Suppressor macrophage (primary cell): ENCODE results near the gene ID3.

Experiments used
- DNase-seq, 4 experiments: peaks; one replicate each; pipeline ENCODE4 v3.0.0-alpha.2; 2020 to 2022

ID3 gene

DNA sequence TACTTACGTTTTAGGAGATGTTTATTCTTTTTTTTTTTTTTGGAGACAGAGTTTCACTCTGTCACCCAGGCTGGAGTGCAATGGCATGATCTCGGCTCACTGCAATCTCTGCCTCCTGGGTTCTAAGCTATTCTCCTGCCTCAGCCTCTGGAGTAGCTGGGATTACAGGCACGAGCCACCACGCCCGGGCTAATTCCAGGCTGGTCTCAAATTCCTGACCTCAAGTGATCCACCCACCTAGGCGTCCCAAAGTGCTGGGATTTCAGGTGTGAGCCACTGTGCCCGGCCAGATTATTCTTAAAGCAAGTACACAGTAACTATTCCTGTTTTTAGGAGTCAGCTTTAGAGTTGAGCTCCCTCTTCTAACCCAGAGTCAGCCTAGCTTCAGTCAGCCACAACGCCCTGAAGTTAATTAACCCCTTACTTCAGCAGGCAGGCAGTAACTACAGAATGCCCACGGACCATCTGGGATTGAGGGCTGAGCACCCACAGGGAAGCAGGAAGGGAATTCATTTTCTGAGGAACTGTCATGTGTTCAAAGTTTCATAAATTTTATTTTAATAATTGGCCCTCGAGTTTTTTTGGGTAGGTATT, 5.3 kb upstream of the ID3 start:
- DNase-seq = no peak

DNA sequence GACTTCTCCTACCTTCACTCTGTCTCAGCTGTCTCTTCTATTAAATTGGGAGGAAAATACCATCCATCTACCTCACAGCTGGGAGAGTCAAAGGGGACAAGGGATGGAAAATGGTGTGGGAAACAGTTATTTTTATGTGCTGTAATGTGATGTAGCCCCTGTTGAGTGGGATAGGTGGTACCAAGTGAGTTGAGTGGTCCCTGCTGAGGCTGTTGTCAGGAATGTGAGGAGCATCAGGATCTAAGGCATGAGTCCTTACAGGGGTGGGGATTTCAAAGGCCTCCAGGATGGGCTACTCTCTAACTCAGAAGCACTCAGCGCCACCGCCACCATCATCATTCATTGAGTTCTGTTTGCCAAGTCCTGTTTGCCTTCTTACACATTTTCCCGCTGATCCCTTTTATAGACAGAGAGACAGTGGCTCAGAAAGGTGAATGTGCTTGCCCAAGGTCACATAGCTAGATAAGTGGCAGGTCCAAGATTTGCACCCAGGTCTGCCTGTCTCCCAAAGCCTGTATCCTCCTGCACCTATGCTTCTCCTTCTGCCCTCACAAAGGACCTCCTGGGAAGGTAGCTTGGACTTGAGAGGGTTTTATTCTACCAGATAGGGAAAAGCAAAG, 4.6 kb upstream of the ID3 start:
- no peak for DNase-seq

DNA sequence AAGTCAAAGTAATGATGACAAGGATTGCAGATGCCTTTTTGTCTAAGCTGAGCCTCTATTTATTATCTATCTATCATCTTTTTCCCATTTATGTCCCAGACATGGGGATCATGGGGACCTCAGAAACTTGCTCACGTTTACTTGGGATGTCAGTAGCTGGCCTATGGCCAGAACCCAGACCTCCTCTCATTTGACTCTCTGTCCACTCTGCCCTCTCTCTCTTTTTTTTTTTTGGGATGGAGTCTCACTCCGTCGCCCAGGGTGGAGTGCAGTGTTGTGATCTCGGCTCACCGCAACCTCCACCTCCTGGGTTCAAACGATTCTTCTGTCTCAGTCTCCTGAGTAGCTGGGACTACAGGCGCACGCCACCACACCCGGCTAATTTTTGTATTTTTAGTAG, 3.7 kb upstream of the ID3 start:
- DNase-seq = no peak

DNA sequence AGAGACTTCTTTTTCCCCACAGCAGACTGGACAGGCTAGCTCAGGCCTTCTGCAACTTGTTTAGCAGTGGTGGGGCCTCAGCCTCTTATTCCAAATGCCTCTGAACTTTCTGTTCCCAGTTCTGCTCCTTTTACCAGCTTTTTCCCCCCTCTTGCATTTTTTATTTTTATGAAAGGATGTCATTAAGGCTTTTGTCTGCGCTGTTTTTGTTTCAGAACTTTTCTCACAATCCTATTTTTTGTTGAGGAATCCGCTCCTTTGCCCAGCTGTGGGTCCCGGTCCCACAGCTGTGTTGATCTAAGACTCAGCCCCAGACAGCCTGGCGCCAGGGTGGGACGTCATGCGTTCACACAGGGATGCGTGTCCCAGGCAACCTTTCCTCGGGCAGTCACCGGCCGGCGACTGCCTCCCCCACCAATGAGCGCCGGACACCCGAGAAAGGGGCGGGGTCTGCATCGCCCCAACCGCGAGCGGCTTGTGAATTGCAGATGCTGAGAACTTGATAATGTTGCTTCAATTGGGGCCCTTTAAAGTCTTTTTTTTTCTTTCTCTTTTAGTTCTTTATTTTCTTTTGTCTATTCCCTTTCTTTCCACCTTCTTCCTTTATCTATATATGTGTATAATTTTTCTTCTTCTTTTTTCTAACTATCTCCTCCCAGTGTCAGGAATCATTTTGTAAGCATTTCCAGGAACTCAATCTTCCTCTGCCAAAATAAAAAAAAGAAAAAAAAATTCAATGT, 3.0 kb upstream of the ID3 start:
- peak; percentile 82 to 91 (median 90) for DNase-seq

DNA sequence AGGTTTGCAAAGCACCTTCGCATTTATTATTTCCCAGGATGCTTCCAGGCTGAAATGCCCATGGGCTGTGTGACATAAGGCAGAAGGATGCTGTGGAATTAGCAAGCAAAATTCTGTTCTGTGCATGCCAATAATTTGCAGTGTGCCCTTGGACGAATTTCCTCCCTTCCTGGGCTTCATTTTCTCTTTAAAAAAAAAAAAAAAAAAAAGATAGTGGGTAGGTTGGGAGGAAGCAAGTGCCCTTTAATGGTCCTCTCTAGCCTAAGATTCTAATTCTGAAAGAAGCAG, 2.5 kb upstream of the ID3 start:
- no peak for DNase-seq

DNA sequence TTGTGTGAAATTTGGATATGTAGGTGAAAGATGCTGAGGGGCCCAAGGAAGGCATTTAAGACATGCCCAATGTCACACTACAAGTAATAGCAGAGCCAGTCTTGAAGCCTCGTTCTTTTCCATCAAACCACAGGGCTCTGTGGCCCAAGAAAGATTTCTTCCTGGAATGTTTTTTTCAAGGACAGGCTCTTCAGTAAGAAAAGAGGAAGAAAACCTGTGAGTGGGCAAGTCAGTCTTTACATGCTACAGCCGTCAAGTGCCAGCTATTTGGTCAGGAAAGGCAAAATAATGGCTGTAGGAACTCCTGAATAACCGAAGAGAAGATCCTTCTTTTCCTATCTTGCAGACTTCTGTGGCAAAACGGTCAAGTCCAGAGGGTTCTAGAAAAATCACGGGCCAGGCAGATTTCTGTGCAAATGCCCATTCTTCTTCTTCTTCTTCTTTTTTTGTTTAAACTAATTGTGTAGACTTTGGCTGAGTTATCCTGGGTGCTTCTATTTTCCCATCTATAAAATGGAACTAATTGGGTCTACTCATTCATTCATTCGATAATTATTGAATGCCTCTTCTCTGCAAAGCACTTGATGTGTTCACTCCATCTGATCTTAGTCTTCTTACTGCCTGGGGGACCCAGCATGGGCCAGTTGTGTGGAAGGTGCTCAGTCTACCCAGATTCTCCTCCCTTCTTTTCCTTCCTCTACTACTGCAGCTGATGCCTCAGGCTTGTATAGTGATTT, 1.9 kb upstream of the ID3 start:
- DNase-seq = peak; percentile 52 to 73 (median 66)

DNA sequence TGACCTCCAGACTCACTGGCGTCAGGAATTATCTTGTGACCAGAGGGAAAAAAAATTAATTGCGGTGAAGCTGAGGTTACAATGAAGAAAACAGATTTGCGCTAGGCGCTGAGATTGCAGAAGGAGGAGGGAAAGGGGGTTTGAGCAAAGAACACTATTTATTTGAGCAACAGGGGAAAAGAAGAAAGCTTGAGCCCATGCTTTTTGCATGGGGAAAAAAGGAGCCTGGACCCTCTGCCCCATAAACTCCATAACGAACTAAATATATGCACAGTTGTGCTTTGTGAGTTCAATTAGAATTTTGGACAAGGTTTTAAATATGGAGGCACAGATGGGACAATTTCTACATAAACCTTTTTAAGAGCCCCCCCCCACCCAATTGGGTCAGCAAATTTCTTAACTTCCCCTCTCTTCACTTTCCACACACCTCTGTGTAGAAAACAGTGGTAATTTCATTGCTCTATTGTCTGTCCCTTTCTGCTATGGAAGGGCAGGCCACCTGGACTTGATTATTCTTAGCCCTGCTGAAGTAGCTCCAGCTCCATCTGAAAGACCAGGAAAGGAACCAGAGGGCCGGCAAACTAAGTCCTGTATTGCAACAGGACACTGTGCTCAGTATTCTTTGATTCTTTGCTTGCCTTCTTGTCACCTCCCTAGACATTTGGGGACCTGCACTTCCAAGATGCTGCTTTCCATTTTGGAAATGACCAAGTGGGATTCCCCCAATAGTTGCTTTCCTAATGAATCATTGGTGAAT, 862 bp upstream of the ID3 start:
- peak; percentile 81 to 92 (median 87) for DNase-seq

DNA sequence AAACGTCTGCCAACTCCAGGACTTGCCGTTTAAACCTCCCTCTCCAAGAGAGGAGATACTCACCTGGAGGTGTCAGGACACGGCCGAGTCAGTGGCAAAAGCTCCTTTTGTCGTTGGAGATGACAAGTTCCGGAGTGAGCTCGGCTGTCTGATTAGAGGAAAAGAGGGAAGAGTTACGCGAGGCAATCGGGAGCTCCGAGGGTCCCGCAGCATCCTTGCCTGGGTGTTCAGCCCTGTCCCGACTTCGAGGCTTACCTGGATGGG, 497 bp downstream of the ID3 start:
- DNase-seq = peak in 2 of 4 experiments; percentile 13 to 32

DNA sequence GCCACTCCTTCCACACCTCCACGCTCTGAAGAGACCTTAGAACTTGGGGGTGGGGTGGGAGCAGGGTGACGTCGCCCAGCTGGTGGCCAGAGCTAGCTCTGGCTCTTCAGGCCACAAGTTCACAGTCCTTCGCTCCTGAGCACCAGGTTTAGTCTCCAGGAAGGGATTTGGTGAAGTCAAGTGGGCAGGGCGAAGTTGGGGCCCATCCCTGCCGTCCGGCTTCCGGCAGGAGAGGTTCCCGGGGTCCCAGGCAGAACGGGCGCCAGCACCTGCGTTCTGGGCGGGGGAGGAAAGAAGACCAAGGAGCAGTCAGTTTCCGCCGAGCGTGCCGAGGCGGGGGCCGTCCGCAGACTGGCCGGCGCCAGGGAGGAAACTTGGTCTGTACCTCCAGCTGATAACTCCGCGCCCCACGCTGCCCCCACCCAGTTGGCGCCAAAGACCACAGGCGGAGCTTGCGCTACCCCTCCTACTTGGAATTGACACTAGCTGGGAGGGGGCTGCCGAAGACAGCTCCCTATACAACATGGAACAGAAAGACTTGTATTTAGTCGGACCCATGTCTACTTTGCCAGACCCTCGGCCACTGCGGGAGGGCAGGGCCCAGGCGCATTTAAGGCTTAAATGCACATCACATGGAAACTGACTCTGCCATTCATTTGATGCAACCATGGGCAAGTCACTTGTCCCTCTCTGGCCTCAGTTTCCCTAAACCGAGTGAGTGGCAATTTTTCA, 995 bp downstream of the ID3 start:
- DNase-seq = peak in 3 of 4 experiments; percentile 13 to 48 (median 29)

DNA sequence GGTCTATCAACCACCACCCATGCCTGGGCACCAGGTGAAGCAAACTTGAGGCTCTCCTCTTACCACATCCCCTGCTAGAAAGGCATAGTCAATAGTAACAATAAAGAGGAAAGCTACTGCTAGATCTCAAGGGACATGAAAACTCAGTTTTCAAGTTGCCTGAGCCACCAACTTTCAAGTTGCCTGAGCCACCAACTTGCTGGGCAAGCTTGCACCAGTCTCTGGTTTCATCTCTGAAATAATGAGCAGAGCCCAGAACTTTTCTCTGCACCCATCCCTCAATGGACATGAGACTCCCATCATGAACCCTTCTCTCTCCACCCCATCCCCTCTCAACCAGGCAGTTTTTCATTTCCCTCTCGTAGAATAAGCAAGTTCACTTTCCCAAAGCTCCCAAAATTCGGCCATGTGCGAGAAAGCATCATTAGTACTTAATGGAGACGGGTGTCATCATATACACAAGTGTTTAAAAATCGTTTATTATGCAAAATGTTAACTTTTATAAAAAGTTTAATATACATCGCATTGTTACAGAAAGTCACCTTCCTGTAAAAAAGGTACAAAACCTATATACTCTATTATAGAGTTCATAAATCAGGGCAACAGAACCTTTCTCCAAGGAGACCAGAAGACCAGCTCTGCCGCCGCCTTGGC, 1.7 kb downstream of the ID3 start:
- DNase-seq = no peak

DNA sequence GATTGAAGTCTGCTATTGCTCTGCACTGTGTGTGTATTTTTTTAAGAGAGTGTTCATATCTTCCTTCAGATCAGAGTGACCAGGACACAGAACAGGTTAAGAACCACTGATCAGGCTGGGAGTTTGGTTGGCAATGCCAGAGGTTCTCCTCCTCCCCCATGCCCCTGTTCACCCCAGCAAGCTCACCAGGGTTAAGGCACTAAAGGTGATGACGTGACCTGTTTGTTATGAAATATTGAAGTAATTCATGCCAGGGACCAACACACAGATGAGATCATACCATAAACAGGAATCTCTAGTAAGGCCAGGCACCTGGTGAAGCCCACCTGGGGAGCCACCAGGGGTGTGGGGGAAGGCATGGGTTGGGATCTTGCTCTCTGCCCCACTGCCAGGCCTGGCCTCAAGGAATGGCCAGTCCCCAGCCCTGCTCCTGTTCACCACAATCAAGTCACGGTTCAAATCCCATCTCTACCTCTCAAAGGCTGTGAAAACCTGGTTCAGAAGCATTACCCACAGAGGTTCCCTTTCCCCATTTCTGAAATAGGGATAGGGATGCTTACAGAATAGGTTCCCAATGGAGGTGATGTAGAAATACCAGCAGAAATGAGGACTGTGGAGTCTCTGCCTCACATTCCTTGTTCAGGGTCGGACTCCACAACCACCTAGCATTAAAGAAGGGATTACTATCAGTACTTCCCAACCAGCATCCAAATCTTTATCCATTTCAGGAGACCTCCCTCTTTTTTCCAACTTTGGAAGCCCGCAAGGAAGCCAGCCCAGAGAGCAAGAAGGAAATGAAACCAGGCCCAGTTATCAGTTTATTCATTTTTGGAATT, 2.4 kb downstream of the ID3 start:
- DNase-seq = peak in 1 of 4 experiments; percentile 38

DNA sequence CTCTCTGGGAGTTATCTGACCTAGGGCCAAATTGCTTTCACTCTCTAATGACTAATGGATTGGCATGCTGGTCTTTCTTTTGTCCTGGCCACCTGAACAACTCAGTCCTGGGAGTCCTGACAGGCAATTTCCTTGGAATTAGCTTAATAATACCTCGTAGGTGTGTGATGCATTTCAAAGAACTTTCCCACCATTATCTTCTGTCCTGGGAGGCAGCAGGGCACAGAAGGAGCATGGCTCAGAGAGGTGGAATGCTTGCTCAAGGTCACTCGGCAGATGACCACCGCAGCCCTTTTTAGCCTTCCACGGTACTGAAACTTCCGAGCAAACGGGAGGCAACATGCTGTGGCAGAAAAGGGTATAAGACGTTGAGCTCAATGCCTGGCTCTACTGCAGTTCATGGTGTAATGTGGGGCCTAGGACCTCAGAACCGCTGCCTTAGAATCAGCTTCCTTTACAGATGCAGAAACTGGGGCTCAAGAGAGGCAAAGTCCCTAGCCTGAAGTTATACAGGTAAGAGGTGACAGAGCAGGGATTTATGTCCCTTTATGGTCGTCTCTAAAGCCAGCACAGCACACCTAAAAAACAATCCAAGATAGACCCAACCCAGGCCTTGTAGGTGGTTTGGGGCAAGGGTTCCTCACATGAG, 3.2 kb downstream of the ID3 start:
- DNase-seq = peak in 2 of 4 experiments; percentile 22 to 25

DNA sequence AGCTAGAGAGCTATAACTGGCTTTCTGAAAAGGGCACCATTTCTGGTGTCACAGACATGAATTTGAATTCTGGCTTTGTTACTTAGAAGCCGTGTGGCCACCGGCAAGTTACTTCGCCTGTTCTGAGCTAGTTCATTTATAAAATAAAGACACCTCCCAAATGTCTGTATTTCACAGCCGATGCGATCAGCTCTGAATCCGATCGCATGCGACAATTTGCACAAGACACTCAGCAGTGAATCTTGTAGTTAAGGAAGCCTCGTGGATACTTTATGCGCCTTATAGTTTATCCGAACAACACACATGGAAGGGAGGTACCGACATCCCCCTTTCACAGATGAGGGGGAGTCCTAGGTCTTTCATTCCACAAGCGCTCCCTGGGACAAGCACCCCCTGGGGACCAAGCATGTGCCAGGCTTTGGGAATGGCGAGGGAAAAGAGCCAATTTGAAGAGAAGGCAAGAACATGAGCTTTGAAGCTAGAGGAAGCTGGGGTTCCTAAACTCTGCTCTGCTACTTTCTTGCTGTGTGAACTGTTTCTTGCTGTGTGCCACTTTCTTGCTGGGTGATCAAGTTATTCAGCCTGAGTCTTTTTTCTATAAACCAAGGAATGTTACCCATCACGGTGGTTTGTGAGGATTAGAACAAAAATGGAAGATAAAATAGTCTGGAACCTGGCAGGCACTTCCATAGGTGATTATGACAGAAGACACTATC, 3.9 kb downstream of the ID3 start:
- DNase-seq = no peak

DNA sequence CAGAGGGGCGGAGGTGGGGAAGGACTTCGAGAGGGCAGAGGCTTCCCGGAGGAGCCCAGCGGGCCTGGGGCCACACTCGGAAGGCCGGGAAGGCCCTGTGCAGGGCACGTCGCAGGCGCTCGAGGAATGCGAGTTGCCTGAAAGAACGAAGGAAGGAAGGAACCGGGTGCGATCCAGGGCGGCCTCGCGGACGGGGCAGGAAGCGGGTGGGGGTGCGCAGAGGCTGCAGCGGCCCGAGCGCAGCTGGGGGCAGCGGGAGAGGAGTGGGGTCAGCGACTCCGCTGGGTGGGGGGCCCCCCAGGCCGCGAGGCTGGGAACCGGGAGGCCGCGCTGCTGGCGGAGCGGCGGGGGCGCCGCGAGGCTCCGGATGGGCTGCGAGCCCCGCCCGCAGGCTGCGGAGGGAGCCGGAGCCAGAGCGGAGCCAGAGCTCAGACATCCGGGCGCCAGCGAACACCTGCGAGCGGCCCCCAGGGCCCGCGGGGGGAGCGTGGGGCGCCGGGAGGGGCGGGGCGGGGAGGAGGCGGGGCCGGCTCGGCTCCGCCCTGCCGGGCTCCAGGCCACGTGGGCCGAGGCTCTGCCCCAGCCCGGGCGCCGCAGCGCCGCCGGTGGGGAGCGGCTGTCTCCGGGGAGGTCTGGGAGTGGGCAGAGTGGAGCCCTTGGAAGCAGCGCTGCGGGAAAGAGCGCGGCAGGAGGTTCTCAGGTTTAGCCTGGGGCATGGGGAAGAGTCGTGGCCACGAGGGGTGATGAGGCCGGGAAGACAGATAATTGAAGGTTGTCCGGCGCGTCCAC, 4.6 kb downstream of the ID3 start:
- DNase-seq = peak; percentile 80 to 93 (median 89)

DNA sequence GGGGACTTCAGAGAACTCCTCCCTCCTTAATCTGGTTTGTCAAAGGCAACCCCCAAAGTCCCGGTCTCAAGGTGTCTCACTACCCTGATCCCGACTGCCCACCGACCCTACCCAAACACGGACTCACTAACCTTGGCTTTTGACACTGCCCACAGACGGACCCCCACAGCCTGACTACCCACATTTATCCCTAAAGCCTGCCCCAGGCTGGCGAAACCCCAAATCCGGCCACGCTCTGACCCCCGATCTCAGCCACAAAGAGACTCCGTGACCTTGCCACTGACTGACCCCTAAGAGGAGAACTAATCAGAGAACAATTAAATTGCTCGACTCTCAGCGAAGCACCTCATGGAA, 5.2 kb downstream of the ID3 start:
- DNase-seq = no peak

DNA sequence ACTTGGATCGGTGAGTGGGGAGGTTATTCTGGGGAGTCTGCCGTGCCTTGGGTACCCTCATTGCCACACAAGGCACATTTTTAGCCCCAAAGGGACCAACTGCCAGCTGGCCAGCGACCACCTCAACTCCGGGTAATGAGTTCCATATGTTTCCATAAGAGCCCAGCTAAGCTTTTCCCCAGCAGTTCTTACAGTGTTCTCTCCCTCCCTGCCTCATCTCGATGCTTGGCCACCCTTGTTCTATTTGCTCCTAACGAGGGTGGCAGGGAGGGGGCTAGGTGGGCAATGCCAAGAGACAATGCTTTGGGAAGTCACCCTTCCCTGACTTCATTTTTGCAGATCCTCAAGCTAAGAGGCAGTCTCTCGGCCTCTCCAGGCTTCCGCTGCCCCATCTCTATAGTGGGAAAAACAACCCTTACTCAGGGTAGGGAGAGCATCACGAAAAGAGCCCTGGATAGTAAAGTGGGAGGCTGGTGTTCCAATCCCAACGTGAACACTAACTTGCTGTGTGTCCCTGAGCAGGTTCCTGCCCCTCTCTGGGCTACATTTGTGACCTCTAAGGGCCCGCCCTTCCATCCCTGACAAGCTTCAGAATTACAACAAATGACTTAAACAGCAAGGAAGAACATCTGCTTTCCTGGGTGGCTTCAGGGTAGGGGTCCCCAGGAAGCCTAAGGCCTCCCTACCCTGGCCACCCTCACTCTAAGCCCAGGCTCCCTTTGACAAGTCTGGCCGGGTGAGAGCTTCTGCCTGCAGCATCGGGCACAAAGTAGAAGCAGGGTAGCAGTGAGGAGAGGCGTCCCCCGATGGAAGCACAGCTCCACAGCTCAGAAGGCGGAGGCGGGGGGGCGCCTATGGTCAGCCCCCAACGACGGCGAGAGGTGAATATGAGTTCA, 5.8 kb downstream of the ID3 start:
- DNase-seq = no peak

DNA sequence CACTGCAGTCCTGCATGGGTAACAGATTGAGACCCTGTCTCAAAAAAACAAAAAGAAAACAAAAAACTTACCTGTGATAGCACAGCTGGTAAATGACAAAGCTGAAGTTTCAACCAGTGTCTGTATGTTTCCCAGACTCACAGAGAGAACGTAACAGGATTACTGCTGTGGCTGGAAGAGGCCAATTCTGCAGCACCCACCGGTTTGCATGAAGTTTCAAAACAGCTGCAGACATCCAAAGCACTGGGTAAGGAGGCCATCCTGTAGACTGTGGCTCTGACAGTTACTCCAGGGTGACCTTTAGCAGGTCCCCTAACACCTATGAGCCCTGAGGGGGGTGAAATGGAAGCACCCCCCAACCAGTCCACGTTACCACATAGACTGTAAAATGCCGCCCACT, 7.5 kb downstream of the ID3 start:
- no peak for DNase-seq

DNA sequence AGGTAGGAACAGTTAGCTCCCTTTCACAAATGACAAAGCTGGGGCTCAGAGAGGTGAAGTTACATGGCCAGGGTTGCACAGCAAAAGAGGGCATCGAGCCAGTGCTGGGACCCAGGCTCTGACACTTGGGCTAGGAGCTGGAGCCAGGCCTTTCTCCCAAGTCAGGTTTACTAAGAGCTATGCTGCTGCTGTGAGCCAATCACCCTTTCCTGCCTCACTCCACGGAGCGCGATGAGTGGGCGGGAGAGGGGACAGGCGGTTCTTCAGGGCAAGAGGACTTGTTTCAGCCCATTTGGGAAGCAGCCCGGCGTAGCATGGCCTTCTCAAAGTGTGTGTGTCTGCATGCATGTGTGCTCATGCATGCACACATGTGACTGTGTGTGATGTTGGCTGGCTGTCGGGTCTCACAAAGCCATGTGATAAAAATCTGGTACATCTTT, 10.6 kb downstream of the ID3 start:
- DNase-seq = peak in 2 of 4 experiments; percentile 17 to 41
